PC-3 (cell line): ENCODE measurements around the gene ACOXL.

ENCODE experiments used
- EZH2phosphoT487 ChIP-seq: fragments of 300-600 bp; sonication (generic); IDR thresholded peaks from 2 replicates; pipeline ENCODE4 v1.6.1; 2018; ENCODE audit warnings: mild to moderate bottlenecking, antibody characterized with exemption, low read length, borderline replicate concordance
- TF ChIP-seq, protein P1 (sequence below): fragments of 300-600 bp; sonication (generic); conservative IDR thresholded peaks from 2 replicates; pipeline ENCODE4 v1.5.1; 2017; ENCODE audit warnings: antibody characterized with exemption, low read depth, mild to moderate bottlenecking, low read length

DNA sequence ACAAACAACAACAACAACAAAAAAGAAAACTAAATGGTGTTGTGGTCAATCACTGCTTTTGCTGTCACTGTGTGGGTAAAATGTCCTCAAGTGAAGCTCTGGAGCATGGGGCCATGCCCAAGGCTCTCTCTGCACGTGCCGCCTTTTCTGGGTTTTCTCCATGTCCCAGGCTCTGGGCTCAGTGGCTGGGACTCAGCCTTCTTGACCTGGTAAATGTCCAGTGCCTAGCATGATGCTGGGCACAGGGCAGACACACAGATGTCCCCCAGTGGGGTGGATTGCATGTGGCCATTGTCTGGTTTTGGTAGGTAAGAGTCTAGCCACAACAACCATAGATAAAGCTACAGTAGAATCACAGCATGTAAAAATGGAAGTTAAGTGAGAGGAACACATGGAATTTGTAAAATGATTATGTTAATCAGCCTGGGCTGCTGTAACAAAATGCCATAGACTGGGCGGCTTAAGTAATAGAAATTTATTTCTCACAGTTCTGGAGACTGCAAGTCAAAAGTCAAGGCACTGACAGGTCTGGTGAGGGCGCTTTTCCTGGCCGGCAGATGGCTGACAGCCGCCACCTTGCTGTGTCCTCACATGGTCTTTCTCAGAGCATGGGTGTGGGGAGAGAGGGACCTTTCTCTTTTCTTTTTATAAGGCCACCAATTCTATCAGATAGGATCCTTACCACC lies 174.4 kb downstream of the ACOXL start:
- TF ChIP-seq, protein P1, sequence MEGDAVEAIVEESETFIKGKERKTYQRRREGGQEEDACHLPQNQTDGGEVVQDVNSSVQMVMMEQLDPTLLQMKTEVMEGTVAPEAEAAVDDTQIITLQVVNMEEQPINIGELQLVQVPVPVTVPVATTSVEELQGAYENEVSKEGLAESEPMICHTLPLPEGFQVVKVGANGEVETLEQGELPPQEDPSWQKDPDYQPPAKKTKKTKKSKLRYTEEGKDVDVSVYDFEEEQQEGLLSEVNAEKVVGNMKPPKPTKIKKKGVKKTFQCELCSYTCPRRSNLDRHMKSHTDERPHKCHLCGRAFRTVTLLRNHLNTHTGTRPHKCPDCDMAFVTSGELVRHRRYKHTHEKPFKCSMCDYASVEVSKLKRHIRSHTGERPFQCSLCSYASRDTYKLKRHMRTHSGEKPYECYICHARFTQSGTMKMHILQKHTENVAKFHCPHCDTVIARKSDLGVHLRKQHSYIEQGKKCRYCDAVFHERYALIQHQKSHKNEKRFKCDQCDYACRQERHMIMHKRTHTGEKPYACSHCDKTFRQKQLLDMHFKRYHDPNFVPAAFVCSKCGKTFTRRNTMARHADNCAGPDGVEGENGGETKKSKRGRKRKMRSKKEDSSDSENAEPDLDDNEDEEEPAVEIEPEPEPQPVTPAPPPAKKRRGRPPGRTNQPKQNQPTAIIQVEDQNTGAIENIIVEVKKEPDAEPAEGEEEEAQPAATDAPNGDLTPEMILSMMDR: no peak
- TF ChIP-seq EZH2phosphoT487: no peak
